Neural progenitor cell (in vitro differentiated cells): ENCODE data around the gene SYMPK.

Experiments used
- EZH2 ChIP-seq: fragments of 200-600 bp; sonication (generic); IDR thresholded peaks from 2 replicates; pipeline ENCODE4 v1.6.1; 2017; ENCODE audit warnings: antibody characterized with exemption, mild to moderate bottlenecking, moderate library complexity
- TF ChIP-seq, protein P1 (sequence below): fragments of 200-600 bp; sonication (generic); IDR thresholded peaks from 2 replicates; pipeline ENCODE4 v1.5.1; 2017; ENCODE audit warnings: antibody characterized with exemption, mild to moderate bottlenecking

DNA sequence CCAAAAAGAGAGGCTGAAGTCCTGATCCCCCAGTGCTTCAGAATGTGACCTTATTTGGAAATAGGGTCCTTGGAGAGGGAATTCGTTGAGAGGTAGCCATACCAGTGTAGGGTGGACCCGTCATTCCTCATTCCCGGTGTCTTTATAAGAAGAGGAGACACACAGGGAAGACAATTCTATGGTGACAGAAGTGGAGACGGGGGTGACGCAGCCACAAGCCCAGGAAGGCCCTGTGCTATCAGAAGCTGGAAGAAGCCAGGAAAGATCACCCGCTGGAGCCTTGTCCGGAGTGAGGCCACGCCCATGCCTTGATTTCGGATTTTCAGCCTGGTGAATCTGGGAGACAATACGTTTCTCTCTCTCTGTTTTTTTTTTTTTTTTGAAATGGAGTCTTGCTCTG, 42.1 kb upstream of the SYMPK start:
- TF ChIP-seq, protein P1, sequence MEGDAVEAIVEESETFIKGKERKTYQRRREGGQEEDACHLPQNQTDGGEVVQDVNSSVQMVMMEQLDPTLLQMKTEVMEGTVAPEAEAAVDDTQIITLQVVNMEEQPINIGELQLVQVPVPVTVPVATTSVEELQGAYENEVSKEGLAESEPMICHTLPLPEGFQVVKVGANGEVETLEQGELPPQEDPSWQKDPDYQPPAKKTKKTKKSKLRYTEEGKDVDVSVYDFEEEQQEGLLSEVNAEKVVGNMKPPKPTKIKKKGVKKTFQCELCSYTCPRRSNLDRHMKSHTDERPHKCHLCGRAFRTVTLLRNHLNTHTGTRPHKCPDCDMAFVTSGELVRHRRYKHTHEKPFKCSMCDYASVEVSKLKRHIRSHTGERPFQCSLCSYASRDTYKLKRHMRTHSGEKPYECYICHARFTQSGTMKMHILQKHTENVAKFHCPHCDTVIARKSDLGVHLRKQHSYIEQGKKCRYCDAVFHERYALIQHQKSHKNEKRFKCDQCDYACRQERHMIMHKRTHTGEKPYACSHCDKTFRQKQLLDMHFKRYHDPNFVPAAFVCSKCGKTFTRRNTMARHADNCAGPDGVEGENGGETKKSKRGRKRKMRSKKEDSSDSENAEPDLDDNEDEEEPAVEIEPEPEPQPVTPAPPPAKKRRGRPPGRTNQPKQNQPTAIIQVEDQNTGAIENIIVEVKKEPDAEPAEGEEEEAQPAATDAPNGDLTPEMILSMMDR: no peak
- no peak for TF ChIP-seq EZH2
